IMR-90 (cell line): ENCODE measurements around the gene SF3A2. TPM values are rescaled to one million over a fixed set of nuclear protein-coding genes. Genes with fewer than 3 reads are reported as not detected.

ENCODE experiments used
- ATAC-seq: fragments of 200-7000 bp; cut with Tn5 transposase; 2 replicates; pipeline ENCODE4 v1.9.1; 2020; ENCODE audit warnings: low read depth, mild to moderate bottlenecking, moderate library complexity
- BruUV-seq: library from RNA; stranded (reverse); fragments of 400-500 nt; replicated peaks from 2 replicates; lab custom pipeline; 2021; lab: Mats Ljungman, UMichigan
- CTCF ChIA-PET: fragments of 300-600 bp; formaldehyde crosslinking; extraction: SDS; loops from one replicate; lab custom pipeline; 2021; ENCODE audit warnings: antibody characterized with exemption; lab: Yijun Ruan, JAX
- POLR2A ChIA-PET: fragments of 300-600 bp; sonication (Branson Sonifier 250); formaldehyde crosslinking; loops from one replicate; lab custom pipeline; 2022; ENCODE audit warnings: antibody characterized with exemption; ENCODE audit not compliant: unreplicated experiment; lab: Charles Lee
- DNase-seq: peaks from one replicate; pipeline ENCODE4 v3.0.0; 2013
- H2AFZ ChIP-seq: replicated peaks from 2 replicates; pipeline ENCODE3; 2013; ENCODE audit warnings: low read length, mild to moderate bottlenecking; ENCODE audit not compliant: poor library complexity
- H2AK5ac ChIP-seq: 2 replicates; pipeline ENCODE4 v1.6.1; 2013; ENCODE audit warnings: low read depth, low read length, inconsistent platforms
- H2AK9ac ChIP-seq: replicated peaks from 2 replicates; pipeline ENCODE3; 2013; ENCODE audit warnings: mild to moderate bottlenecking, low read depth, low read length, moderate library complexity; ENCODE audit not compliant: poor library complexity
- H2BK120ac ChIP-seq: 2 replicates; pipeline ENCODE4 v1.6.1; 2013; ENCODE audit warnings: low read depth, low read length, inconsistent platforms
- H2BK15ac ChIP-seq: 3 replicates; pipeline ENCODE4 v1.6.1; 2013; ENCODE audit warnings: low read depth, low read length, inconsistent platforms
- H2BK20ac ChIP-seq: 2 replicates; pipeline ENCODE4 v1.6.1; 2013; ENCODE audit warnings: low read depth, mild to moderate bottlenecking, inconsistent platforms, low read length, moderate library complexity
- H2BK5ac ChIP-seq: 2 replicates; pipeline ENCODE4 v1.6.1; 2013; ENCODE audit warnings: mild to moderate bottlenecking, low read depth, low read length, inconsistent platforms; ENCODE audit not compliant: poor library complexity, severe bottlenecking
- H3K14ac ChIP-seq: replicated peaks from 2 replicates; pipeline ENCODE4 v1.6.1; 2013; ENCODE audit warnings: low read depth, low read length, inconsistent platforms
- H3K18ac ChIP-seq: 2 replicates; pipeline ENCODE4 v1.6.1; 2013; ENCODE audit warnings: low read depth, low read length, control low read depth
- H3K23ac ChIP-seq: 2 replicates; pipeline ENCODE4 v1.6.1; 2013; ENCODE audit warnings: low read depth, low read length, inconsistent platforms
- H3K27ac ChIP-seq: 2 replicates; pipeline ENCODE4 v1.5.1; 2013; ENCODE audit warnings: mild to moderate bottlenecking, control low read depth, low read length; ENCODE audit not compliant: insufficient read depth
- H3K27me3 ChIP-seq: 2 replicates; pipeline ENCODE4 v1.6.1; 2013; ENCODE audit warnings: low read length; ENCODE audit not compliant: control insufficient read depth, insufficient read depth
- H3K36me3 ChIP-seq: 2 replicates; pipeline ENCODE4 v1.6.1; 2013; ENCODE audit warnings: low read length, mixed read lengths; ENCODE audit not compliant: control insufficient read depth, insufficient read depth
- H3K4ac ChIP-seq: 2 replicates; pipeline ENCODE4 v1.6.1; 2013; ENCODE audit warnings: low read depth, low read length, inconsistent platforms
- H3K4me1 ChIP-seq: 2 replicates; pipeline ENCODE4 v1.6.1; 2013; ENCODE audit warnings: low read length, mixed read lengths; ENCODE audit not compliant: control insufficient read depth, insufficient read depth
- H3K4me2 ChIP-seq: 2 replicates; pipeline ENCODE4 v1.6.1; 2013; ENCODE audit warnings: low read depth, mild to moderate bottlenecking, control low read depth, low read length, moderate library complexity
- H3K4me3 ChIP-seq: 2 replicates; pipeline ENCODE4 v1.5.1; 2013; ENCODE audit warnings: low read depth, mild to moderate bottlenecking, control low read depth, low read length, moderate library complexity; ENCODE audit not compliant: insufficient read depth
- H3K56ac ChIP-seq: 2 replicates; pipeline ENCODE4 v1.6.1; 2013; ENCODE audit warnings: low read length, inconsistent platforms; ENCODE audit not compliant: insufficient read depth; ENCODE audit errors: extremely low read depth
- H3K79me1 ChIP-seq, 2 experiments: 2 replicates each; pipeline ENCODE4 v1.6.1; 2013; ENCODE audit warnings: low read length in 2 of 2, inconsistent platforms in 1 of 2, low read depth in 1 of 2
- H3K9ac ChIP-seq: 2 replicates; pipeline ENCODE4 v1.6.1; 2013; ENCODE audit warnings: low read depth, low read length, control low read depth
- H3K9me1 ChIP-seq: 2 replicates; pipeline ENCODE4 v1.6.1; 2013; ENCODE audit warnings: low read length, inconsistent platforms; ENCODE audit not compliant: insufficient read depth
- H3K9me3 ChIP-seq: 2 replicates; pipeline ENCODE4 v1.6.1; 2013; ENCODE audit warnings: low read length; ENCODE audit not compliant: control insufficient read depth, insufficient read depth
- H4K20me1 ChIP-seq: 2 replicates; pipeline ENCODE4 v1.6.1; 2013; ENCODE audit warnings: low read length, inconsistent platforms; ENCODE audit not compliant: insufficient read depth
- H4K5ac ChIP-seq: 2 replicates; pipeline ENCODE4 v1.6.1; 2013; ENCODE audit warnings: mild to moderate bottlenecking, low read depth, low read length, control low read depth
- H4K8ac ChIP-seq, 2 experiments: 2 replicates each; pipeline ENCODE4 v1.6.1; 2013; ENCODE audit warnings: low read depth in 2 of 2, low read length in 2 of 2, control low read depth in 1 of 2, inconsistent platforms in 1 of 2
- H4K91ac ChIP-seq: 2 replicates; pipeline ENCODE4 v1.6.1; 2013; ENCODE audit warnings: low read depth, low read length, inconsistent platforms; ENCODE audit not compliant: insufficient read depth
- CHD1 ChIP-seq: IDR thresholded peaks from 2 replicates; pipeline ENCODE4 v1.6.1; 2012; ENCODE audit warnings: low read depth, low read length, improper control_type of control experiment
- FOS ChIP-seq: fragments of 150-350 bp; IDR thresholded peaks from 2 replicates; pipeline ENCODE4 v1.6.1; 2016; ENCODE audit warnings: low read depth, low read length
- MAZ ChIP-seq: IDR thresholded peaks from 2 replicates; pipeline ENCODE4 v1.6.1; 2012; ENCODE audit warnings: low read depth, mild to moderate bottlenecking, low read length, improper control_type of control experiment, moderate library complexity, borderline replicate concordance
- RAD21 ChIP-seq: IDR thresholded peaks from 2 replicates; pipeline ENCODE4 v1.6.1; 2012; ENCODE audit warnings: low read length, improper control_type of control experiment
- WGBS, 2 experiments: methylation state at CpG; one replicate each; pipeline versions ENCODE4 v1.1.5 to v1.1.7; 2013; ENCODE audit warnings: missing lambda C conversion rate in 2 of 2; ENCODE audit not compliant: insufficient read length in 1 of 2; ENCODE audit errors: extremely low coverage in 2 of 2; 5-methylcytosine and 5-hydroxymethylcytosine counted together
- dilution Hi-C: fragments of 300-500 bp; cut with HindIII; formaldehyde crosslinking; loops from one replicate; pipeline ENCODE4 v1.14.3; 2018; ENCODE audit warnings: low sequenced_read_pairs; ENCODE audit not compliant: unreplicated experiment
- in situ Hi-C: fragments of 300-500 bp; cut with MboI; formaldehyde crosslinking; loops from 3 replicates; pipeline ENCODE4 v1.14.3; 2019; ENCODE audit warnings: low sequenced_read_pairs, inconsistent platforms, mixed read lengths
- intact Hi-C: fragments of 100-400 bp; cut with micrococcal nuclease; formaldehyde crosslinking; loops from 2 replicates; pipeline ENCODE4 v1.10.0; 2022
- polyA plus RNA-seq, 3 experiments: library from polyadenylated mRNA; depleted of rRNA; stranded (reverse); fragments of >200 nt; gene quantifications; 2 replicates each; pipeline ENCODE4 v1.2.3, GENCODE V29; 2012; ENCODE audit warnings: low replicate concordance in 1 of 3
- total RNA-seq: library from RNA; depleted of rRNA; stranded (reverse); fragments of >200 nt; gene quantifications from 2 replicates; pipeline ENCODE4 v1.2.3, GENCODE V29; 2012
- TF ChIP-seq, protein P1 (sequence below): conservative IDR thresholded peaks from 2 replicates; pipeline ENCODE4 v1.5.1; 2012; ENCODE audit warnings: mild to moderate bottlenecking, low read depth, low read length, improper control_type of control experiment

SF3A2 gene
- total and polyA plus RNA-seq, 2 of the 4 experiments (the other 2 are of a cell fraction): 4.8 to 34.5 TPM

GRCh38 chr19:2208975-2209374 is 27.6 kb upstream of the SF3A2 start:
- Histone ChIP-seq H2AK9ac (peak overlapping the region; percentile 67), H3K14ac (no peak overlapping the region), H3K4ac (peak overlapping the region; percentile 65), H3K4me2 (no peak overlapping the region), H2AFZ (no peak overlapping the region), H3K23ac (peak overlapping the region; percentile 45; the same call in 1 of the 2 replicates), H3K9me1 (peaks cover 11% of the 10 kb centered on the region), H3K27ac (no peak overlapping the region), H3K56ac (no peak overlapping the region), H3K27me3 (no peaks in the 10 kb centered on the region), H3K4me3 (no peak overlapping the region), H3K79me1 (peaks cover 21 to 72% of the 10 kb centered on the region in 2 experiments), H3K36me3 (peaks cover 50% of the 10 kb centered on the region), H2BK120ac (no peak overlapping the region), H3K9me3 (no peaks in the 10 kb centered on the region), H3K18ac (no peak overlapping the region), H4K91ac (0 out of 2 replicates have a peak overlapping the region, but pooled peaks have one; percentile 1), H3K9ac (no peak overlapping the region), H4K8ac (no peak overlapping the region), H4K5ac (no peak overlapping the region), H2BK5ac (no peak overlapping the region), H4K20me1 (peaks cover 10% of the 10 kb centered on the region; the same call in 1 of the 2 replicates), H3K4me1 (peaks cover 12% of the 10 kb centered on the region), H2BK20ac (no peak overlapping the region), H2BK15ac (no peak overlapping the region), H2AK5ac (no peak overlapping the region)
- in situ Hi-C loops (no loop called here), intact Hi-C loops (no loop called here), dilution Hi-C loops (no loop called here)
- no peak for DNase-seq
- TF ChIP-seq FOS (no peak), MAZ (no peak), RAD21 (no peak), CHD1 (no peak)
- TF ChIP-seq, protein P1, sequence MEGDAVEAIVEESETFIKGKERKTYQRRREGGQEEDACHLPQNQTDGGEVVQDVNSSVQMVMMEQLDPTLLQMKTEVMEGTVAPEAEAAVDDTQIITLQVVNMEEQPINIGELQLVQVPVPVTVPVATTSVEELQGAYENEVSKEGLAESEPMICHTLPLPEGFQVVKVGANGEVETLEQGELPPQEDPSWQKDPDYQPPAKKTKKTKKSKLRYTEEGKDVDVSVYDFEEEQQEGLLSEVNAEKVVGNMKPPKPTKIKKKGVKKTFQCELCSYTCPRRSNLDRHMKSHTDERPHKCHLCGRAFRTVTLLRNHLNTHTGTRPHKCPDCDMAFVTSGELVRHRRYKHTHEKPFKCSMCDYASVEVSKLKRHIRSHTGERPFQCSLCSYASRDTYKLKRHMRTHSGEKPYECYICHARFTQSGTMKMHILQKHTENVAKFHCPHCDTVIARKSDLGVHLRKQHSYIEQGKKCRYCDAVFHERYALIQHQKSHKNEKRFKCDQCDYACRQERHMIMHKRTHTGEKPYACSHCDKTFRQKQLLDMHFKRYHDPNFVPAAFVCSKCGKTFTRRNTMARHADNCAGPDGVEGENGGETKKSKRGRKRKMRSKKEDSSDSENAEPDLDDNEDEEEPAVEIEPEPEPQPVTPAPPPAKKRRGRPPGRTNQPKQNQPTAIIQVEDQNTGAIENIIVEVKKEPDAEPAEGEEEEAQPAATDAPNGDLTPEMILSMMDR: no peak
- no TSS peak for BruUV-seq
- ChIA-PET POLR2A (no interaction called here), CTCF (interaction anchor here (0.7 kb wide), 1 partner anchor 53 kb away, joined by 3 read pairs; no protein-coding TSS in a partner anchor)
- ATAC-seq: no peak; the same call in 1 of the 2 replicates
- WGBS, 2 experiments: 83 to 100% methylated on average over 1 to 3 of the region's 10 CpGs
